ENCODE measurements around the gene ZNF320.
A peak's percentile ranks its signal among the peaks of the same experiment; 100 is the strongest.
"Not testable (repeated sequence)": the region's sequence is repeated elsewhere in the genome, so short reads cannot be mapped to it uniquely, and the experiment has no call there.

The ZNF320 gene

GRCh38 chr19:52898101-52898500, 666 bp upstream of the ZNF320 start:
- no peak for DNase-seq (ENCODE audit: low read depth)
- no peak for TF ChIP-seq CTCF (IDR thresholded peaks at IDR 0.05; ENCODE audit: insufficient read depth, low read depth, low read length, missing control alignments)
- no peak overlapping the region for H3K4me3 ChIP-seq (ENCODE audit: low read length)

- DNase-seq (ENCODE audit: low read depth), result peak; percentile 30
- peak overlapping the region; percentile 80 for H3K4me3 ChIP-seq (ENCODE audit: low read length)
- no peak for TF ChIP-seq CTCF (IDR thresholded peaks at IDR 0.05; ENCODE audit: insufficient read depth, low read depth, low read length, missing control alignments)
Measured at GRCh38 chr19:52896431-52897137, 851 bp downstream of the ZNF320 start.

GRCh38 chr19:52891336-52891735, 6.1 kb downstream of the ZNF320 start:
- no peak overlapping the region for H3K4me3 ChIP-seq (ENCODE audit: low read length)
- DNase-seq (ENCODE audit: low read depth), result no peak
- no peak for TF ChIP-seq CTCF (IDR thresholded peaks at IDR 0.05; ENCODE audit: insufficient read depth, low read depth, low read length, missing control alignments)

- no peak for DNase-seq (ENCODE audit: low read depth)
- no peak for TF ChIP-seq CTCF (IDR thresholded peaks at IDR 0.05; ENCODE audit: insufficient read depth, low read depth, low read length, missing control alignments)
Measured at GRCh38 chr19:52889931-52890330, 7.5 kb downstream of the ZNF320 start.

DNA sequence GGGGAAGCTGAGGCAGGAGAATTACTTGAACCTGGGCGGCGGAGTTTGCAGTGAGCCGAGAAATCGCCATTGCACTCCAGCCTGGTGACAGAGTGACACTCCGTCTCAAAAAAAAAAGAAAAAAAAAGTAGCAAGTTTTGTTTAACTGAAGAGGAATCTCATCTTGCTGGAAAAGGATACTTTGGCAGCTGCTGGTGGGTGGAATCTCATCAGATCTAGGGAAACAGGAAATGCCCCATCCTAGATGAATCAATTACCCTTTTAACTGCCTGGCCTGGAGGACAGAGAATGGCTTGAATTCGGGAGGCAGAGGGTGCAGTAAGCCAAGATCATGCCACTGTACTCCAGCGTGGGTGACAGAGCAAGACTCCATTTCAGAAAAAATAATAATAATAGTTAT, 8.4 kb downstream of the ZNF320 start:
- no peak overlapping the region for H3K4me3 ChIP-seq (ENCODE audit: low read length)
- no peak for TF ChIP-seq CTCF (IDR thresholded peaks at IDR 0.05; ENCODE audit: insufficient read depth, low read depth, low read length, missing control alignments)
- no peak for DNase-seq (ENCODE audit: low read depth)

More at GRCh38 chr19:52889931-52890330, 7.5 kb downstream of the ZNF320 start:
- H3K4me3 ChIP-seq (ENCODE audit: low read length), result no peak overlapping the region

DNA sequence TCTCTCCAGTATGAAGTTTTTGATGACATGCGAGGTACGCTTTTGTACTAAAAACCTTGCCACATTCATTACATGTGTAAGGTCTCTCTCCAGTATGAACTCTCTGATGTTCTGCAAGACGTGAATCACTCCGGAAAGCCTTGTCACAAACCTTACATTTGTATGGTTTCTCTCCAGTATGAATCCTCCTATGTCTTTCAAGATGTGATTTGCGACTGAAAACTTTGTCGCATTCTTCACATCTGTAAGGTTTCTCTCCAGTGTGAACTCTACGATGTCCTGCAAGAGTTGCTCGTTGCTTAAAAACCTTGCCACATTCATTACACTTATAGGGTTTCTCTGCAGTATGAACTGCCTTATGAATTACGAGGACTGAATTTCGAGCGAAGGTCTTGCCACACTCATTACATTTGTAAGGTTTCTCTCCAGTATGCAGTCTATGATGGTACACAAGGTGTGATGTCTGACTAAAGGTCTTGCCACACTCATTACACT, 16.5 kb downstream of the ZNF320 start:
- DNase-seq (ENCODE audit: low read depth), result no peak
- no peak overlapping the region for H3K4me3 ChIP-seq (ENCODE audit: low read length)
- no peak for TF ChIP-seq CTCF (IDR thresholded peaks at IDR 0.05; ENCODE audit: insufficient read depth, low read depth, low read length, missing control alignments)

GRCh38 chr19:52872996-52873395, 24.4 kb downstream of the ZNF320 start:
- H3K4me3 ChIP-seq (ENCODE audit: low read length); DNase-seq (ENCODE audit: low read depth): not testable (repeated sequence)

Measured in epithelial cell of esophagus (primary cell).